Bronchial epithelial cell (primary cell): ENCODE measurements around the gene SERGEF. TPM values are rescaled to one million over a fixed set of nuclear protein-coding genes. Genes with fewer than 3 reads are reported as not detected.
A peak's percentile ranks its signal among the peaks of the same experiment; 100 is the strongest.

Experiments
- DNase-seq: peaks from one replicate; pipeline ENCODE4 v3.0.0-alpha.2; 2010; ENCODE audit warnings: low read depth
- FAIRE-seq: peaks from 2 replicates; lab custom pipeline; 2011; peaks lifted over from hg19 to GRCh38; lab: Jason Lieb, UNC
- H3K27me3 ChIP-seq: 2 replicates; pipeline ENCODE4 v1.5.1; 2011; ENCODE audit warnings: low read length; ENCODE audit not compliant: control insufficient read depth, insufficient read depth
- H3K36me3 ChIP-seq: 2 replicates; pipeline ENCODE4 v1.5.1; 2011; ENCODE audit warnings: low read length; ENCODE audit not compliant: control insufficient read depth, insufficient read depth
- H3K4me3 ChIP-seq: 2 replicates; pipeline ENCODE4 v1.5.1; 2011; ENCODE audit warnings: mild to moderate bottlenecking, low read depth, low read length, control low read depth
- CTCF ChIP-seq: IDR thresholded peaks from 2 replicates; pipeline ENCODE4 v1.5.1; 2011; ENCODE audit warnings: mild to moderate bottlenecking, moderate library complexity, low read length, control low read depth, inconsistent platforms; ENCODE audit not compliant: insufficient read depth, severe bottlenecking
- total RNA-seq: library from RNA; depleted of rRNA; stranded (reverse); fragments of >200 nt; gene quantifications from 2 replicates; pipeline ENCODE4 v1.2.1, GENCODE V29; 2014

Gene SERGEF
- total RNA-seq, 1 donor from 2014 or later: 29.2 TPM

GRCh38 chr11:18014876-18015275 is 2.0 kb upstream of the SERGEF start:
- Histone ChIP-seq H3K36me3 (no peaks in the 10 kb centered on the region), H3K27me3 (no peaks in the 10 kb centered on the region), H3K4me3 (no peak overlapping the region)
- TF ChIP-seq CTCF: no peak
- FAIRE-seq: no peak
- no peak for DNase-seq

- no peak for FAIRE-seq
- no peak for TF ChIP-seq CTCF
- H3K4me3 ChIP-seq: peak overlapping the region; percentile 84
- H3K27me3 ChIP-seq: no peaks in the 10 kb centered on the region
- no peak for DNase-seq
- no peaks in the 10 kb centered on the region for H3K36me3 ChIP-seq
These were observed 1.1 kb upstream of the SERGEF start for GRCh38 chr11:18013790-18014507.

- DNase-seq (peak; percentile 20), FAIRE-seq (no peak)
- Histone ChIP-seq H3K4me3 (peak overlapping the region; percentile 84), H3K27me3 (no peaks in the 10 kb centered on the region), H3K36me3 (no peaks in the 10 kb centered on the region)
- no peak for TF ChIP-seq CTCF
These were observed 533 bp downstream of the SERGEF start for GRCh38 chr11:18012122-18012905.

GRCh38 chr11:18011633-18012032 is 1.2 kb downstream of the SERGEF start:
- Histone ChIP-seq H3K27me3 (no peaks in the 10 kb centered on the region), H3K4me3 (no peak overlapping the region), H3K36me3 (no peaks in the 10 kb centered on the region)
- no peak for TF ChIP-seq CTCF
- DNase-seq (no peak), FAIRE-seq (no peak)

GRCh38 chr11:18010977-18011586 is 1.8 kb downstream of the SERGEF start:
- TF ChIP-seq CTCF: no peak
- no peaks in the 10 kb centered on the region for H3K36me3 ChIP-seq
- no peak overlapping the region for H3K4me3 ChIP-seq
- FAIRE-seq (no peak), DNase-seq (no peak)
- H3K27me3 ChIP-seq: no peaks in the 10 kb centered on the region
